Right lobe of liver (tissue), 4 donors: ENCODE measurements around the gene MALAT1.
"Not testable (repeated sequence)": the region's sequence is repeated elsewhere in the genome, so short reads cannot be mapped to it uniquely, and the experiment has no call there.

ENCODE experiments used
- CTCF ChIP-seq, 4 donors: fragments of 200-600 bp in 3 of 4; fragments of 450-650 bp in 1 of 4; IDR thresholded peaks; one replicate each; pipeline versions ENCODE4 v1.5.1 to v1.8.0; 2016 to 2022; ENCODE audit warnings: antibody characterized with exemption in 4 of 4, mild to moderate bottlenecking in 2 of 4
- POLR2A ChIP-seq: fragments of 450-650 bp; IDR thresholded peaks from one replicate; pipeline ENCODE4 v1.6.1; 2017; ENCODE audit warnings: antibody characterized with exemption, mild to moderate bottlenecking
- donor health status: DM: no; HTN: no; CAD: no.
- donor health status: DM: no; HTN: no; CAD: no.
- donor health status: DM: no; HTN: yes; CAD: no.

- TF ChIP-seq CTCF (IDR thresholded peaks at IDR 0.05); POLR2A: not testable (repeated sequence)
Measured at GRCh38 chr11:65518941-65519549, 20.2 kb downstream of the MALAT1 start.
